SK-N-DZ (cell line): ENCODE results near the gene ITGB3.
"Not testable (repeated sequence)": the region's sequence is repeated elsewhere in the genome, so short reads cannot be mapped to it uniquely, and the experiment has no call there.

Source experiments
- DNase-seq: peaks from one replicate; pipeline ENCODE4 v3.0.0-alpha.2; 2015; ENCODE audit warnings: low spot score

Gene ITGB3

DNA sequence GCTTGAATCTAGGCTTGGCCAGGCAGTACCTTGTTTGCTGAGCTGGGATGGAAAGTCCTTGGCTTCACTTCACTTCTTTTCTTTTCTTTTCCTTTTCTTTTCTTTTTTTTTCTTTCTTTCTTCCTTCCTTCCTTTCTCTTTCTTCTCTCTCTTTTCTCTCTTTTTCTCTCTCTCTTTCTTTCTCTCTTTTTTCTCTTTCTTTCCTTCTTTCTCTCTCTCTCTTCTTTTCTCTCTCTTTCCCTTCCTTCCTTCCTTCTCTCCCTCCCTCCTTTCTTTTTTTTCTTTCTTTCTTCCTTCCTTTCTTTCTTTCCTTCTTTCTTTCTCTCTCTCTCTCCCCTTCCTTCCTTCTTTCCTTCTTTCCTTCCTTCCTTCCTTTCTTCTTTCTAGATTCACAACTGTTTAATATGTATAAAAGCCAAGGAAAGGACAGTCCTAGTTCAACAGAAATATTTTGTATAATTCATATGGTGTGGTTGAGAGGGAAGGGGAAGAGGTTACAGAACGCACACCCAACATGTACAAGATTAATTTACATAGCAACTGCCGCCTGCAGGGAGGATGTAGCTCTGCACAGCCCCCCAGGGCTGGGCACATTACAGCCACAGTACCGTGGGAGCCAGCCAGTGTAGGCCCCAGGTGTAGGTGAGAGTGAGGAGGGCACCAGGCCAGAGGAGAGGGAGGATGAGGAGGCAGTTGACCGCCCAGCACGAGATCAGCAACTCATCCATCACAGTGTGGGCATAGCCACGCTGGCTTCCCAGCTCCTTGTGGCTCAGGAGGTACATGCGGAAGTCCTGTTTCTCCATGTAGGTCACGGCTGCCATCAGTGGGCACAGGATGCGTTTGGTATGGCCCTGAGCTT, 9.7 kb upstream of the ITGB3 start:
- no peak for DNase-seq

DNA sequence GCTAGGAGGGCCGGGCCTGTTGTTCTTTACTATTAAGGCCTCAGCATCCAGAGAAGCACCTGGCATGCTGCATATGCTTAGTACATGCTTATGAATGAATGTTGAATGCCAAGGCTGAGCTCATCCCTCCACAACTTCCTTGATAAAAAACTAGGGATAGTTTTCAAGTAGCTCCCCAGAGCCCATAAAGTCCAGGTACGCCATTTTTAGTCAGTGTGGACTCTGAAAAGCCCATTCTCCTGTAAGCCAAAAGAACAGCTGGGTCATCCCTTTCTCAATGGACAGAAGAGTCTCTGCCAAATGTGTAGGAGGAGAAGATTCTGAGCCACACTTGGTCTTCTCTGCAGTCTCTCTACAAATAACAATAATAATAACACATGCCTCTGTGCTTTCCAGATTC, 8.9 kb upstream of the ITGB3 start:
- DNase-seq: no peak

DNA sequence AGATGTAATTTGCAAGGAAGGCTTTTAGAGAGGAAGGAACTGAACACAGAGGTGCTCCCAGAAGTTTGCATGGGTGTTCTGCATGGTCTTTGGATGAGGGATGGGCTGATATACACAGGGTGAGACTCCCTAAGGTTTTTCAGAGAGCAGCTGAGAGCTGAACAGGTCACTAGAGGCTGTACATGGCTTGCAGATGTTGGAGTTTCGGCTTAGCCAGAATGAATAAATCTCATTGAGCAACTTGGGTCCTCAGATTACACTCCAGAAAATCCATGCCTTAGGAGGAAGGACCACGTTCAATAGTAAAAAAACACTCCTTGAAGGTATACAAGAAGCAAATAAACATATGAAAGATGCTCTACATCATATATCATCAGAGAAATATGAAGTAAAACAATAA, 7.5 kb upstream of the ITGB3 start:
- DNase-seq: no peak

DNA sequence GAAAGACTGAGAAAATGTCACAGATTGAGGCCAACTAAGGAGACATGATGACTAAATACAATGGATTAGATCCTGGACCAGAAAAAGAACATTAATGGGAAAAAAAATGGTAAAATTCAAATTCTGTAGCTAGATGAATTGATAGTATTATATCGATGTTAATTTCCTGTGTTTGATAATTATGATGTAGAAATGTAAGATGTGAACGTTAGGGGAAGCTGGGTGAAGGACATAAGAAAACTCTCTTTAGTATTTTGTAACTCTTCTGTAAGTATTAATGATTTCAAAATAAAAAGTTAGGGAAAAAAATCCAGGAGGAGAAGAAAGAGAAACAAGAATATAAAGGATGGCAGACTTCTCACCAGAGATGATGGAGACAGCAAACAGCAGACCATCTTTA, 2.8 kb upstream of the ITGB3 start:
- no peak for DNase-seq

DNA sequence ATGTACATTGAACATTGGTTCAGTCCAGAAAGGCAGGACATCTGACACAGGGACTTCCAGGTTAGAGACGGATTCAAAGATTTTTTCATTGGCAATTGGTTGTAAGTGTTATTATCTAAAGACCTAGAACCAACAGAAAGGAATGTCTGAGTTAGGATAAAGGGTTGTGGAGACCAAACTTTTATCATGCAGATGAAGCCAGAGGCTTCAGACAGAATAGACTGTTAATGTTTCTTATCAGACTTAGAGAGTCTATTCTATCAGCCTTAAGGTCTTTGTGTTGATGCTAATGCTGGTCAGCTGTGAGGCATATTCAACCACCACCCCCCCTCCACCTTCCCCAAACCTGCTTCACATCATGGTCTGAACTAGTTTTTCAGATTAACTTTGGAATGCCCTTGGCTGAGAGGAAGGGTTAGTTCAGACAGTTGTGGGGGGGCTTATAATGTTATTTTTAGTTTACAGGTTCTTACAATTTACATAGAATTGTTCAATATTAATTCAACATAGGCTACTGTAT, 2.1 kb upstream of the ITGB3 start:
- no peak for DNase-seq

DNA sequence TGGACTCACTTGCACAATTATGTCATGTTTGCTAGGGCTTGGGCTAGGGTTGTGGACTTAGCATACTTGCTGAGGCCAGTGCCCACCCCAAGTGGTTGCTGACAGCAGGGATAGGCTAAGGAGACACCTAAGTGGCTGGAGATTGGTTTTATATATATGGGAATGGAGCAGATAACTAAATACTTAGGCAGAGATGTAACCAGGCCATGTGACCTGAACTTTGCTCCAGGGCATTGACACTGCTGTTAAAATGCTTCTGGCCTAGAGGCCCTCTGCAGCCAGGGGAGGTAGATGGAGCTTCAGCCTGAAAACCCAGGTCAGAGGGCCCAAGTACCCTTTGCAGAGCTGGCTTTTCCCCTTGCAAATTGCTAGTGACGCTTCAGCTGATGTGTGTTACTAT, 1.4 kb upstream of the ITGB3 start:
- no peak for DNase-seq

DNA sequence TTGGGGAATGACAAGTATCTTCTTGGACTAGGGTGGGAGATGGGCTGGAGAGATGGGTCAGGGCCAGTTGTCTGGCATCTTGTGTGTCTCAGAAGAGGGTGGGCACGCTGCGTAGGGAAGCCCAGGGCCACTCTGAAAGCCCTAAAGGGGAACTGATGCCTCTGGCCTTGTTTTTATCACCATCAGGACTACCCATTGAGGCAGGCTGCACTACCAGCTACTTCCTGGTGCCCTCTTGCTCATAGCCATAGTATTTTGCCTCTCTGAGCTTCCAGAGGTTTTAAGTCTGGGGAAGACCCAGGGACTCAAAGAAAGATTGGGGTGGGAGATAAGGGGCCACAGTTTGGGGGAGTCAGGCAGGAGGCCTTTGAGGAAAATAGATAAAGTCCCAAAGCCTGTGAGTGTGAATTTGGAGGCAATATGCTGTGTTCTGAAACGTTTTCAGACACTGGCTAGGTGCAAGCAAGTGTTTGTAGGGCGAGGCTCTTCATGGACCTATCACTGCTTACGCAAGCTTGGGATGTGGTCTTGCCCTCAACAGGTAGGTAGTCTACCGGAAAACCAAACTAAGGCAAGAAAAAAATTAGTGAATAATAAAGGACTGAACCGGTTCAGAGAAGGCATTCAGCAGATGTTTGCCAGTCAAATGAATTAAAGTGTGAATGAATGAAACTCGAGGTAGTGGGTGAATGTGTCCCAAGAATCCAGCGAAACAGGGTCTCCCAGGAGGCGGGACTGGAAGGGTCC, 688 bp upstream of the ITGB3 start:
- no peak for DNase-seq

DNA sequence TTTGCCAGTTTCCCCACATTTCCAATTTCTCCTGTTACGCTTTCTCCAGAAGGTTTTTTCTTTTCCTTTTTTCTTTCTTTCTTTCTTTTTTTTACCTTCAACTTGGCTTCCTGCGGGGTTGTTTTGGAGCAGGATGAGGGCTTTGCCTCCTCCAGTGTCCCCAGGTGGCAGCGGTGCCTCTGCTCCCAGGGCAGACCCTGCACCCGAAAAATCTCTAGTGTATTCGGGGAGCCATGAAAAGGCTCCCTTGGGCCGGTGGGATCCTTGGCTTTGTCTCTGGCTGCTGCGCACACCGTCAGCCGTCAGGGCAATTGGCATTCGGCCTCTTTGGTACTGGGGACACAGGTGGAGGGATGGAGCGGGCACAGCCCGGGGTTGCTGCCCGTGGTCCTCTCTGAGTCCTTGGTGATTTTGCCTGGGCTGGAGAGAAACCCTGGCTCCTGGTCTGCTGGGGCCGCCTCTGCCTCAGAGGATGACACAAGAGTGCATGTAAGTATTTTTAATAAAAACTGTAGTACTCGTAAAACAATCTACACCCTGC, 846 bp downstream of the ITGB3 start:
- DNase-seq: no peak

DNA sequence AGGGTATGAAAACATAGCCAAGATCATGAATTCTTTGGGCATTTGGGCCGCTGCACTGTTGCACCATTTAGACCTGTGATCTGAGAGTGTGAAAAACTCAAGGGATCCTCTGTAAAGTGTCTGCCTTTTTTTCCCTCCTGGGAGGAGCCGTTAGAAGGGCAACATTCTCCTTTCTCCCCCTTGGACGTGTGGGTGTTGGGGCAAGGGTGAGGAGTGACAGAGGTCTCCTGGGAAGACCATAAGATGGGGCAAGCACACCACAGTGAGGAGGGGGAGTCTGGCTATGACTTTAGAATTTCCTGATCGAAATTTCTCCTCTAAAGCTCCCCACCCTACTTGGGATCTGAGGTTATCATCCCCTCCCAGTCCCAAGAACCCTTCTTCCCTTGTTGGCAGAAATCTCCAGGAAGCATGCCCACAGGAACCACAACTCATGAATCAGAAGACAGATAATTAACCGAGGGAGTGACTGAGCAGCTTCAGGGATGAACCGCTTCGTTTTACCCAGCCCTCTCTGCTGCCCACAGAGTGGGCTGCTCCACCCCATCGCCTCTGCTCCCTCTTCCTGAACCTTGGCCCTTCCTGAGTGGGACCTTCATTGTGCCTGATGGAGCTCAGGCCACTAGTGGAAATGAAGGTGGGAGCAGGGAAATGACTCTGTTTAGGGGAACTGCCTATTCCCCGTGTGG, 4.2 kb downstream of the ITGB3 start:
- no peak for DNase-seq

DNA sequence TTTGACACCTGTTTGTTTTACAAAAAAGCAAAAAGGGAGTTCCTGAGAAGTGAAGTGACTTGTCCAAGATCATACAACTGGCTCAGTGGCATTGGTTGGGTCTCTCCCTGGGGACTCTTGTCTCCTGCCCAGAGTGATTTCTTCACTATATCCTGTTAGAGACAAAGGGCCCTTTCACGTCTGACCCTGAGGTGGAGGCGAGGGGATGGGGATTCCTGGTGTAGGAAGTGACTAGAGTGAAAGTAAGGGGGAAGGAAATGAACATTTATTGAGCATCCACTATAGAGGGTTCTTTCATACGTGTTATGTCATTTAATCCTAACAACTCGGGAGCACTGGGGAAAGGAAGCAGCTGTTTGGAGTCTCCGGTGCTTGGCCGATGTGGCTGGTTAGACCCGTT, 9.0 kb downstream of the ITGB3 start:
- no peak for DNase-seq

DNA sequence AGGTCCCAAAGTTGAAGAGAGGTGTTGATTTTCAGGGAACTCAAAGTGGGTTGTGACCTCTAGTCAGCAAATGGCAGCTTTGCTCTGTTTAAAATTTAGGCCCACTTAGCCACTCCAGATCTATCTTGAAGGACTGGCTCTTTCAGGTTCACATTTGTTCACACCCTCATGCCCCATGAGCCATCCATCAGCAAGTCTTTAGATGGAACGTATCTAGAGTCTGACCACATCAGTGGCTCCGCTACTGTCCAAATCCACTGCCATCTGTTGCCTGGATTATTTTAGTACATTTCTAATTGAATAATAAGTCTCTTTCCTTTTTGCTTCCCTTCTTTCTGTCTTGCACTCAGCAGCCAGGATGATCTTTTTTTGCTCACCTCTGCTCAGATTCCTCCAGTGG, 10.5 kb downstream of the ITGB3 start:
- DNase-seq: no peak

DNA sequence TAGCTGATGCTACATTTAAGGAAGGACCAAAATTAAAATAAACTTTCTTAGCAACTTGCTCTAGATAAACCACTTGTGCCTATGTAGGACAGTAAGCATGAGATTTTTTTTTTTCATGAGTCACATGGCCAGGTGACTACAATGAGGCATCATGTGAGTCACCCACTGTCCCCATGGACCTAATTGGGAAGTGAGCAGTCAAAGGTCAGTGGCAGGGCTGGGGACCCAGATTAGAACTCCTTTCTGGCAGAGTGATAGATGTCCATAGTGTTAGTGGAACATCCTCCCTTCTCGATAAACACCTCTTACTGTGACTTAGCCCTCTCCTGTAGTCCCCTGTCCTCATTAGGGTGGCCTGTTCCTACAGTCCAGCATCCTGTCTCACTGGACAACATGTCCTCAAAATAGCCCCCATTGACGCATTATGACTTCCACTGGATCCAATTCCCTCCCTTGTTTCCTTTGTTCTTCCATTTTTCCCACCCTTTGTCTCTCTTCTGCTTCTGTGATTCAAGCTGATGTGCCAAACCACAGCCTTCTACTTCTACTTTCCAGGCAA, 12.4 kb downstream of the ITGB3 start:
- DNase-seq: no peak

DNA sequence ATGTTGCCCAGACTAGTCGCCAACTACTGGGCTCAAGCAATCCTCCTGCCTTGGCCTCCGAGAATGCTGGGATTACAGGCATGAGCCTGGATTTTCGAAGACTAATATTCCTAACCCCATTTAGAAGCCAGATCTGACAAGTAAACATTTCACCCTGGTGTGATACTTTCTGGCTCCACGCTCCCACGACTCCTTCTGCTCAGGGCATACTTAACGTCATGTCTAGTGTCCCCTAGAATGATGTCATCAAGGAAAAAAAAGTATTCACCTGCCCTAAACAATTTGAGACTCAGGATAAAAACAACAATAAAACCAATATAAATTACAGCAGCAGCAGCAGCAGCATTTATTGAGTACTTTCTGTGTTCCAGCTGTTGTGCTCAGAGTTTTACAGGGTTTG, 13.2 kb downstream of the ITGB3 start:
- no peak for DNase-seq

DNA sequence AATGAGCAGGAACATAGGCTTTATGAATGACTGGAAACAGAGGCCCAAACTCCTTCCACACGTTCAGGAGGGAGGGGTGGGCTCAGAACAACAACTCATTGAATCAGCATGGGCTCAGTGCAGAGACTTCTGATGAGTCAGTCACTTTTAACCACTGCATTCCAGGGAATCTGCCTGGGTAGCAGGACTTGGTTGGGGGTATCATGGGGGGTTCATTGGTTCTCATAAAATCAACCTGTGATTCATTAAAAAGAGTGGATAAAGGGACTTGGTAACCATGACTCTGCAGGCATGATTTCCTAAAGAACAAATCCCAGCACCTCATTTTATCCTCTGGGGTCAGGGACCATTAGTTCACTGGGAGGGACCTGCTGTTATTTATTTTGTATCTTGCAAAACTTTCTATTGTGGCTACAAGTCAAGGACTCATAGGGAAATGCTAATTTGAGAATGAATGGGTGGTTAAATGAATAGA, 13.8 kb downstream of the ITGB3 start:
- DNase-seq: no peak

DNA sequence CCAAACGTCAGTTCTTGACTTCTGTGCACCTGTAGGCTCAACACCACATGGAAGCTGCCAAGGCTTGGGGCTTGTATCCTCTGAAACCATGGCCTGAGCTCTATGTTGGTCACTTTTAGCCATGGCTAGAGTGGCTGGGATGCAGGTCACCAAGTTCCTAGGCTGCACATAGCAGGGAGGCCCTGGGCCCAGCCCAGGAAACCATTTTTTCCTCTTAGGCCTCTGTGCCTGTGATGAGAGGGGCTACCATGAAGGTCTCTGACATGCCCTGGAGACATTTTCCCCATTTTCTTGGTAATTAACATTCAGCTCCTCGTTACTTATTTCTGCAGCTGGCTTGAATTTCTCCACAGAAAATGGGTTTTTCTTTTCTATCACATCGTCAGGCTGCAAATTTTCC, 15.3 kb downstream of the ITGB3 start:
- not testable (repeated sequence) for DNase-seq

DNA sequence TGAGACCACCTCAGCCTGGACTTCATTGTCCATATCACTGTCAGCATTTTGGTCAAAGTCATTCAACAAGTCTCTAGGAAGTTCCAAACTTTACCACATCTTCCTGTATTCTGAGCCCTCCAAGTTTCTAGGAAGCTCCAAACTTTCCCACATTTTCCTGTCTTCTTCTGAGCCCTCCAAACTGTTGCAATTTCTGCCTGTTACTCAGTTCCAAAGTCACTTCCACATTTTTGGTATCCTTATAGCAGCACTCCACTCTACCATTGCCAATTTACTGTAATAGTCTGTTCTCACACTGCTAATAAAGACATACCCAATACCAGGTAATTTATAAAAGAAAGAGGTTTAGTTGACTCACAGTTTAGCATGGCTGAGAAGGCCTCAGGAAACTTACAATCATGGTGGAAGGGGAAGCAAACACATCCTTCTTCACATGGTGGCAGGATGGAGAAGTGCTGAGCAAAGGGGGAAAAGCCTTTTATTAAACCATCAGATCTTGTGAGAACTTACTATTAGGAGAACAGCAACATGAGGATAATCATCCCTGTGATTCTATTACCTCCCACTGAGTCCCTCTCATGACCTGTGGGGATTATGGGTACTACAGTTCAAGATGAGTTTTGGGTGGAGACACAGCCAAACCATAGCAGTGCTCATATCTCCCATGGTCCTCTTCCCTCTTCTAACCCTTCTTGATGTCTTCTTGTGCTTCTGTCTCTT, 16.1 kb downstream of the ITGB3 start:
- DNase-seq: not testable (repeated sequence)

DNA sequence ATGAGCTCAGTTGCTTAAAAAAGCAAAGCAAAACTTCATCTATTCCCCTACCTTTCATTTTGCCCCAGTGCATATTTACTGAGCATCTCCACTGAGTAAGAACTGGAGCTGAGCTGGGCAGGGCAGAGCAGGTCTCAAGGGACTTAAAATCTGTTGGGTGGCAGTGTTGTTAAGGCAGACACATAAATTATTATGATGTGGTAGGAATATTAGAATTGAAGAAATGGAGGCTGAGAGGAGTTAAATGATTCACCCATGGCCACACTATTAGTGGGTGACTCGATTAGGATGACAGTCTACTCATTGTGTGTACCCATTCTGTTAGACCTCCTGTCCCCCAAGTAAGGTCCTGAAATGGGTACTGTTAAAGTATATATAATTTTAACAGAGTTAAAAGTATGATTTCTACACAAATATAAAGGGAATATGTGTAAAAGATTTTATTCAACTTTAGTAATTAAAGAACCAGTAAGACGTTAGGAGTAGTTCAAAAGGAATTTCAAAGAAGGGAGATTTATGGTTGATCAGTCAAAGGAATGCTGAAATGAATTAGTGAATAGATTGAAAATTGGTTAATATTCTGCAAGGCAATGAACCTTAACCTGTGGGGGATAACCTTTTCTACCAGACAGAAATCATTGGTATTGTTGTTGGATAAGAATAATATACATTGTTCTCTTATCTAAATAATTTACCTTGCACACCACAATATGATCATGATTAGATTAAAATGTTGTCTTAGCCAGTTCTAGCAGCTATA, 17.5 kb downstream of the ITGB3 start:
- no peak for DNase-seq

DNA sequence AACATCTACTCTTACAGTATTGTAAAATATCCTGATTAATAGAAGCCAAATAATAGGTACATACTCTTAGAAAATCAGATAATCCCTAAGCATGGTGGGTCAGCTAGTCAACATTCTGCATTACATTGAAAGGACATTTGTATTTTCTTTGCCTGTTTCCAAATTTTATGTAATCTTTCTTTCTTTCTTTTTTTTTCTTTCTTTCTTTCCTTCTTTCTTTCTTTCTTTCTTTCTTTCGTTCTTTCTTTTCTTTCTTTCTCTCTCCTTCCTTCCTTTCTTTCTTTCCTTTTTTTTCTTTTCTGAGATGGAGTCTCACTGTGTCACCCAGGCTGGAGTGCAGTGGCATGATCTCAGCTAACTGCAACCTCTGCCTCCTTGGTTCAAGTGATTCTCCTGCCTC, 18.9 kb downstream of the ITGB3 start:
- no peak for DNase-seq

DNA sequence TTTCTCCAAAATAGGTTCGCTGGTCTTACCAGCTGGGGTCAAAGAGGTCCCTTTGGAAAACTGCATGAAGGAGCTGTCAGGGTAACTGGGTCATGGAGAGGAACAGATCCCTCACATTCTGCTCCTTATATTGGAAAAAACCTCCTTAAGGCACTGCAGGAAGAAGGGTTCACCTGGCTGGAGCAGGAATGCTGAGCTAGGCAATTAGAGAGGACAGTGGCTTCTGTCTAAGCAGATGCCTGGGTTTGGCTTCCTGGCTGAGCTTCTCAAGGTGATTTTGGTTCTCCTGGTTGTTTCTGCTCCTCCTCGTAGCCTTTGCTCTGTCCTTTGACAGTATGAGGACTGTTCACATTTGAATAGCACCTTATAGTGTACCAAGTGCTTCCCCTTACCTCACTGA, 19.6 kb downstream of the ITGB3 start:
- no peak for DNase-seq
